ENCODE measurements around the gene TEX14.

GRCh38 chr17:58734040-58734439, 42.2 kb upstream of the TEX14 start:
- TF ChIP-seq EZH2 (IDR thresholded peaks at IDR 0.05; ENCODE audit: insufficient read depth, poor library complexity, severe bottlenecking): no peak
- TF ChIP-seq EZH2phosphoT487 (IDR thresholded peaks at IDR 0.05; ENCODE audit: insufficient read depth, low read depth): no peak

Measured in GM23248 (cell line).